K562 (cell line): ENCODE data around the gene SMG6. TPM values are rescaled to one million over a fixed set of nuclear protein-coding genes. Genes with fewer than 3 reads are reported as not detected.
A peak's percentile ranks its signal among the peaks of the same experiment; 100 is the strongest.

Source experiments
- ATAC-seq: fragments of 200-7000 bp; cut with Tn5 transposase; 3 replicates; pipeline ENCODE4 v1.9.1; 2020; ENCODE audit warnings: moderate library complexity
- BruUV-seq: library from RNA; stranded (reverse); fragments of 400-500 nt; replicated peaks from 2 replicates; lab custom pipeline; 2021; lab: Mats Ljungman, UMichigan
- CTCF ChIA-PET: fragments of 300-600 bp; formaldehyde crosslinking; extraction: SDS; loops from one replicate; lab custom pipeline; 2021; ENCODE audit warnings: low intra/inter-chr PET ratio; lab: Yijun Ruan, JAX
- POLR2A ChIA-PET: fragments of 300-600, 350-650 bp; sonication (Branson Sonifier 250); formaldehyde crosslinking; extraction: SDS; loops from one replicate; lab custom pipeline; 2021; ENCODE audit warnings: antibody characterized with exemption, inconsistent platforms; lab: Yijun Ruan, JAX
- DNase-seq, 4 experiments: peaks; one replicate each; pipeline versions ENCODE4 v3.0.0 to v3.0.0-alpha.2; 2011 to 2018; ENCODE audit warnings: low spot score in 3 of 4, mixed read lengths in 3 of 4; ENCODE audit errors: extremely low read depth in 1 of 4
- FAIRE-seq: peaks from 2 replicates; lab custom pipeline; 2011; peaks lifted over from hg19 to GRCh38; lab: Jason Lieb, UNC
- H2AFZ ChIP-seq: 2 replicates; pipeline ENCODE4 v1.6.0; 2011; ENCODE audit warnings: low read depth, low read length, control low read depth, inconsistent platforms
- H3K27ac ChIP-seq: fragments of 200-600 bp; 3 replicates; pipeline ENCODE4 v1.8.0; 2011; ENCODE audit warnings: low read depth, mild to moderate bottlenecking, control low read depth, inconsistent platforms, low read length, moderate library complexity, mixed read lengths; ENCODE audit errors: extremely low read depth
- H3K27me3 ChIP-seq, 2 experiments: fragments of 300-600 bp in 1 of 2; 2 replicates in 1 of 2; 3 replicates in 1 of 2; pipeline versions ENCODE4 v1.6.0 to v1.8.0; 2011; ENCODE audit warnings: inconsistent platforms in 2 of 2, low read length in 2 of 2, mild to moderate bottlenecking in 1 of 2, mixed read lengths in 1 of 2, moderate library complexity in 1 of 2; ENCODE audit not compliant: control insufficient read depth in 2 of 2, insufficient read depth in 2 of 2
- H3K36me3 ChIP-seq: fragments of 300-600 bp; 3 replicates; pipeline ENCODE4 v1.8.0; 2011; ENCODE audit warnings: mild to moderate bottlenecking, low read length, inconsistent platforms; ENCODE audit not compliant: control insufficient read depth, insufficient read depth
- H3K4me1 ChIP-seq, 2 experiments: fragments of 200-600 bp in 1 of 2; replicated peaks in 1 of 2; 2 replicates in 1 of 2; 3 replicates in 1 of 2; pipeline versions ENCODE4 v1.5.1 to v1.8.0; 2011; ENCODE audit warnings: inconsistent platforms in 2 of 2, low read length in 2 of 2, mild to moderate bottlenecking in 1 of 2, mixed read lengths in 1 of 2, moderate library complexity in 1 of 2; ENCODE audit not compliant: control insufficient read depth in 2 of 2, insufficient read depth in 2 of 2
- H3K4me2 ChIP-seq: 2 replicates; pipeline ENCODE4 v1.6.1; 2011; ENCODE audit warnings: low read length, control low read depth, inconsistent platforms, mixed read lengths; ENCODE audit not compliant: insufficient read depth
- H3K4me3 ChIP-seq: fragments of 200-600 bp; sonication (generic), shearing (Covaris generic); 2 replicates; pipeline ENCODE4 v1.5.1; 2016; ENCODE audit warnings: control low read depth, inconsistent platforms
- H3K79me2 ChIP-seq: fragments of 200-600 bp; 3 replicates; pipeline ENCODE4 v1.8.0; 2011; ENCODE audit warnings: low read length, inconsistent platforms; ENCODE audit not compliant: control insufficient read depth, insufficient read depth
- H3K9ac ChIP-seq, 2 experiments: 2 replicates each; pipeline versions ENCODE4 v1.6.0 to v1.6.1; 2011; ENCODE audit warnings: low read depth in 2 of 2, low read length in 2 of 2, control low read depth in 1 of 2, inconsistent platforms in 1 of 2, mild to moderate bottlenecking in 1 of 2, mixed read lengths in 1 of 2; ENCODE audit not compliant: insufficient read depth in 1 of 2
- H3K9me1 ChIP-seq: one replicate; pipeline ENCODE4 v1.6.0; 2011; ENCODE audit warnings: inconsistent platforms, mild to moderate bottlenecking, low read length, moderate library complexity; ENCODE audit not compliant: control insufficient read depth, insufficient read depth
- H3K9me3 ChIP-seq: replicated peaks from 2 replicates; pipeline ENCODE4 v1.5.1; 2011; ENCODE audit warnings: low read depth, low read length, inconsistent platforms; ENCODE audit not compliant: control insufficient read depth, insufficient read depth
- H4K20me1 ChIP-seq: replicated peaks from 2 replicates; pipeline ENCODE4 v1.6.1; 2011; ENCODE audit warnings: low read length, inconsistent platforms, mixed read lengths; ENCODE audit not compliant: control insufficient read depth, insufficient read depth
- ETV1 ChIP-seq: fragments of 450-650 bp; conservative IDR thresholded peaks from 2 replicates; pipeline ENCODE4 v1.6.1; 2016; ENCODE audit warnings: missing genetic modification characterization, control low read depth, low read depth, missing compliant biosample characterization
- ZNF121 ChIP-seq: sonication (generic); formaldehyde crosslinking; conservative IDR thresholded peaks from 2 replicates; pipeline ENCODE4 v1.8.0; 2022; ENCODE audit warnings: missing genetic modification reagents
- ZNF165 ChIP-seq: fragments of 250-450 bp; sonication (Bioruptor Pico); IDR thresholded peaks from 2 replicates; pipeline ENCODE4 v1.4.0; 2020; ENCODE audit warnings: borderline replicate concordance
- WGBS: fragments of 100-300 bp; shearing (Covaris generic); methylation state at CpG from one replicate; pipeline ENCODE4 v1.1.6; 2016; ENCODE audit warnings: low coverage, mixed read lengths; ENCODE audit not compliant: insufficient coverage; ENCODE audit errors: missing lambda C conversion rate; 5-methylcytosine and 5-hydroxymethylcytosine counted together
- in situ Hi-C: fragments of 300-500 bp; cut with MboI; formaldehyde crosslinking; loops from 4 replicates; pipeline ENCODE4 v1.15.0; 2018; ENCODE audit warnings: inconsistent platforms, mixed read lengths
- intact Hi-C: fragments of 100-400 bp; cut with micrococcal nuclease; formaldehyde crosslinking; loops from 2 replicates; pipeline ENCODE4 v1.14.2; 2022
- polyA plus RNA-seq, 8 experiments: library from polyadenylated mRNA; depleted of rRNA in 4 of 8; stranded (reverse) in 5 of 8; unstranded in 3 of 8; fragments of >200 nt; fragmentation: Nextera tagmentation in 2 of 8; fragmentation: Illumina TruSeq in 1 of 8; extraction: Ambion mirVana in 2 of 8; extraction: Trizol in 1 of 8; gene quantifications; 2 replicates each; pipeline versions ENCODE4 v1.2.1 to v1.2.3, GENCODE V29; 2011 to 2014; ENCODE audit warnings: inconsistent platforms in 1 of 8, missing spikeins in 1 of 8
- total RNA-seq, 7 experiments: library from RNA; depleted of rRNA in 6 of 7; stranded (reverse); fragments of >200 nt in 6 of 7; fragmentation: Illumina TruSeq in 2 of 7; extraction: Trizol in 2 of 7; gene quantifications; 2 replicates each; pipeline versions ENCODE4 v1.2.1 to v1.2.3, GENCODE V29; 2011 to 2021; ENCODE audit warnings: low replicate concordance in 1 of 7
- TF ChIP-seq, protein P1 (sequence below), 2 experiments: fragments of 450-650 bp; conservative IDR thresholded peaks; 2 replicates each; pipeline ENCODE4 v1.6.1; 2017; ENCODE audit warnings: mild to moderate bottlenecking in 2 of 2, moderate library complexity in 2 of 2

The SMG6 gene
- total and polyA plus RNA-seq, 9 of the 15 experiments (the other 6 are each of a cell fraction or from before 2014, with no cell fraction given), result 0.44 to 13.9 (median 6.0) TPM

DNA sequence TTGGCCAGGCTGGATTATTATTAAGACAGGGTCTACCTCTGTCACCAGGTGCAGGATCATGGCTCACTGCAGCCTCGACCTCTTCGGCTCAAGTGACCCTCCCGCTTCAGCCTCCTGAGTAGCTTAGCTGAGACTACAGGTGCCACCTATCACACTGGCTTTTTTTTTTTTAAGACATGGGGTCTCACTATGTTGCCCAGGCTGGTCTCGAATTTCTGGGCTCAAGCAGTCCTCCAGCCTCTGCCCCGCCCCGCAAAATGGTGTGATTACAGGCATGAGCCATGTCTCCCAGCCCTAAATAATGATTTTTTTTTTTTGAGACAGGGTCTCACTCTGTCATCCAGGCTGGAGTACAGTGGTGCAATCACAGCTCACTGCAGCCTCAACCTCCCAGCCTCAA is 256.0 kb downstream of the SMG6 start:
- WGBS, result 72% methylated on average over 3 of the region's 6 CpGs
- Histone ChIP-seq H3K4me3 (no peak overlapping the region), H3K9ac (no peak overlapping the region), H3K36me3 (peaks cover 15% of the 10 kb centered on the region; the same call in 2 of the 3 replicates), H4K20me1 (no peaks in the 10 kb centered on the region), H3K4me2 (no peak overlapping the region), H3K9me3 (no peaks in the 10 kb centered on the region), H3K27me3 (no peaks in the 10 kb centered on the region), H2AFZ (no peak overlapping the region), H3K27ac (no peak overlapping the region), H3K4me1 (peaks cover 10 to 29% of the 10 kb centered on the region in 2 experiments; a peak in 4 of 5 replicates), H3K9me1 (no peaks in the 10 kb centered on the region), H3K79me2 (peaks cover 8% of the 10 kb centered on the region)
- TF ChIP-seq ETV1 (tag), result no peak
- peak; percentile 55; the same call in 1 of the 2 replicates for TF ChIP-seq ZNF121 (CRISPR knock-in tag)
- TF ChIP-seq ZNF165 (CRISPR knock-in tag), result no peak
- TF ChIP-seq, protein P1, sequence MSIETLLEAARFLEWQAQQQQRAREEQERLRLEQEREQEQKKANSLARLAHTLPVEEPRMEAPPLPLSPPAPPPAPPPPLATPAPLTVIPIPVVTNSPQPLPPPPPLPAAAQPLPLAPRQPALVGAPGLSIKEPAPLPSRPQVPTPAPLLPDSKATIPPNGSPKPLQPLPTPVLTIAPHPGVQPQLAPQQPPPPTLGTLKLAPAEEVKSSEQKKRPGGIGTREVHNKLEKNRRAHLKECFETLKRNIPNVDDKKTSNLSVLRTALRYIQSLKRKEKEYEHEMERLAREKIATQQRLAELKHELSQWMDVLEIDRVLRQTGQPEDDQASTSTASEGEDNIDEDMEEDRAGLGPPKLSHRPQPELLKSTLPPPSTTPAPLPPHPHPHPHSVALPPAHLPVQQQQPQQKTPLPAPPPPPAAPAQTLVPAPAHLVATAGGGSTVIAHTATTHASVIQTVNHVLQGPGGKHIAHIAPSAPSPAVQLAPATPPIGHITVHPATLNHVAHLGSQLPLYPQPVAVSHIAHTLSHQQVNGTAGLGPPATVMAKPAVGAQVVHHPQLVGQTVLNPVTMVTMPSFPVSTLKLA (conservative IDR thresholded peaks at IDR 0.05), result no peak
- ATAC-seq (no peak), DNase-seq (no peak), FAIRE-seq (no peak)
- intact Hi-C loops, result loop anchor here (5.0 kb wide), 1 partner anchor 140 kb away; no protein-coding TSS in a partner anchor
- no TSS peak for BruUV-seq
- ChIA-PET CTCF (no interaction called here), POLR2A (interaction anchor here (0.6 kb wide), 1 partner anchor 80 kb away, joined by 3 read pairs; no protein-coding TSS in a partner anchor)
- in situ Hi-C loops, result no loop called here
